ENCODE results near the gene HSPA14.
"Not testable (repeated sequence)": the region's sequence is repeated elsewhere in the genome, so short reads cannot be mapped to it uniquely, and the experiment has no call there.

The HSPA14 gene

GRCh38 chr10:14837757-14838581, at the start of gene HSPA14, which contains the start of the genes CDNF and MSANTD7:
Gene HSPA14, plus strand, starts transcription at chr10:14838306. Its CDS starts 97 bp downstream, at chr10:14838403.
Gene CDNF, minus strand, starts transcription at chr10:14838037. Its CDS starts 91 bp downstream, at chr10:14837946.
Gene MSANTD7, plus strand, starts transcription at chr10:14838306. Its CDS starts 3,979 bp downstream, at chr10:14842285.
- DNase-seq: peak; percentile 99

DNA sequence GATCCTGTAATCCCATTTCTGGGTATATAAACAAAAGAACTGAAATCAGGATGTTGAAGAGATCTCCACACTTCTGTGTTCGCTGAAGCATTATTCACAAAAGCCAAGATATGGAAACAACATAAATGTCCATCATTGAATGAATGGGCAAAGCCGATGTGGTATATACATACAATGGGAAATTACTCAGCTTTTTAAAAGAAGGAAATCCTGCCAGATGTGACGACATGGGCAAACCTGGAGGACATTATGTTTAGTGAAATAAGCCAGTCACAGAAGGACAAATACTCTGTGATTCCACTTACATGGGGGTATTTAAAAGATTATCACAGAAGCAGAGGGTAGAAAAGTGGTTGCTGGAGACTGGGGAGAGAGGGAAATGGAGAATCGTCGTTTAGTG, 39.5 kb upstream of the HSPA14 start:
- DNase-seq: no peak

DNA sequence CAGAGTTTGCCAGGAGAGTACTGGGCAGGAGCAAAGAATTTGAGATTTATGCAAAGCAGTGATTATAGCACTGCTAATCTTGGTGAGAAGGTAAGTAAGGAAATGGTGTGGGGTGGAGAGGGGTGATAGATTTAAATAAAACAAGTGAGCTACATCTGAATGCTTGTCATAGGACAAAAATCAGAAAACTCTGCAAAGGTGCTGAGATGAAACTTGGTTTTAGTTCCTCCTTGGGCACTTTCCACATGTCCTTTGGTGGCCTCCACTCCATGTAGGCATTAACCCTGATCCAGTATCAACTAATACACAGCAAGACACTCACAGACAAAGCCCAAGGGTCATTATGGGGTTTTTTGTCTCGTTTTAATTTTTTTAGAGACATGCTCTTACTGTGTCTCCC, 37.7 kb upstream of the HSPA14 start:
- DNase-seq: no peak

GRCh38 chr10:14801723-14802122, 36.4 kb upstream of the HSPA14 start:
- no peak for DNase-seq

DNA sequence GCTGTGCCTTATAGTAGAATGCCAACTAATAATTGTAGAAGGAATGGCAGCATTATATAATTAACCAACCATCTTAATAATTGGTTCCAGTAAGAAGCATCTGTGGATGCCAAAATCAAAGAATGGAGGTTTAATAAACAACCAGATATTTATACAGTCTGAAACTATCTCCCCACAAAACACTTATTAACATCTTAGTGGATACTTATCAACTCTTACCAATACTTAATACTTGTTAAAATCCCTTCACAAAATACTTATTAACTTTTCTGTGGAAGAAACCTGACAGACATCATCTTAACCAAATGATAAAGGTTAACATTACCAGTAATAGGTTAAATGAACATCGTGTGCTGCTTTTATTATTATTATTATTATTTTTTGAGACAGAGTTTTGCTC, 34.3 kb upstream of the HSPA14 start:
- DNase-seq: no peak

DNA sequence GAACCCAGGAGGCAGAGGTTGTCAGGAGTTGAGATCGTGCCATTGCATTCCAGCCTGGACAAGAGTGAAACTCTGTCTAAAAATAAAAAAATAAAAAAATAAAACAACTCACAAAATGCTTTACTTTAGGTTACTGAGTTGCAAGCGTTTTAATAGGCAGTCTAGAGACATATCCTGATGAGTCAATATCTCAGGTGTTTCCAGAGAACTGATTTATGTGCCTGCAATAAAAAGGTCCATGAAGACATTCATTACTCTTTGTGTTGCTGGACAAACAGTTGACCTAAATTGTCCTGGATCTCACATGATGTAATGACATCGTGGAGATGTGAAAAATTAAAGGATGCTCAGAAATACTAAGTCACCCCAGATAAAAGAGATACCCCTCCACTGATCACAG, 31.8 kb upstream of the HSPA14 start:
- DNase-seq: no peak

DNA sequence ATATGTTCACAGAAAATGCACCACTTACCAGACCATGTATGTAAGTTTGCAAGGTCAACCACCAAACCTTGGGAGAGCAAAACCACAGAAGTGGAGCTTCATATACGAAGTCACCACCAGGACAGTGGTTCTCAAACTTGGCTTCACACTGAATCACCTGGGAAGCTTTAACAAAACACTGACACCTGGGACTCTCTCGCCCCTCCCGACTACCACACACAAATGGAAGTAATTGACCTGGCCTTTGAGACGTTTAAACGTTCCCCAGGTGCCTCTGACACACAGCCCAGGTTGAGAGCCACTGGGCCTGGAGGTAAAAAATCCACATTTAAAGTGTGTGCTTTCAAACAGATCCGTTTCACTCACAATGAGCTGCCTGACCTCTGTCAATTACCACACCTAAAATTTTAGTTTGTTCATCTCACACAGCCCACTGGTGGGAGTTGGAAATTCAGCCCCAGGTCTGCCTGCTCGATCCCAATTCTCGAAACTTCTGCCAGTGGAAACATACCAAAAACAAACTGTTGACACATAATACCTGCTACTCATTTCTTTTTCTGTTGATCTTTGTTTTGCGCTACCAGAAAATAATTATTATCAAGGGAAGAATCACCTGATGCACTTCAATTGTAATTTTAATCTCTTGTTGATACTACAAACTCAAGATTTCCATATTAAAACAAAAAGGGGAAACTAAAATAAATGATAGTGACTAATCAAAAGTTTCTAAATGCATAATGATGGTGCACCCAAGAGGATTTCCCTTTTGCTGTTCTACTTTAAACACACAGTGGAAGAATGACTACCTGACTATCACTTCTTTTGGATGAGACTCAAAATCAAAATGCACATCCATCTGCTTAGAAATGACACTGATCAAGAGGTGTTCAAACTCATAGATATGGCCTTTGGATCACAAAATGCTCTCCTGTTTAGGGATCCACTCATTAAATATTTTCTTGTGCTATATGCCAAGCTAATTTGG, 26.8 kb upstream of the HSPA14 start:
- no peak for DNase-seq

- no peak for DNase-seq
Measured at GRCh38 chr10:14812271-14812670, 25.8 kb upstream of the HSPA14 start.

GRCh38 chr10:14815681-14816080, 22.4 kb upstream of the HSPA14 start:
- DNase-seq: no peak

DNA sequence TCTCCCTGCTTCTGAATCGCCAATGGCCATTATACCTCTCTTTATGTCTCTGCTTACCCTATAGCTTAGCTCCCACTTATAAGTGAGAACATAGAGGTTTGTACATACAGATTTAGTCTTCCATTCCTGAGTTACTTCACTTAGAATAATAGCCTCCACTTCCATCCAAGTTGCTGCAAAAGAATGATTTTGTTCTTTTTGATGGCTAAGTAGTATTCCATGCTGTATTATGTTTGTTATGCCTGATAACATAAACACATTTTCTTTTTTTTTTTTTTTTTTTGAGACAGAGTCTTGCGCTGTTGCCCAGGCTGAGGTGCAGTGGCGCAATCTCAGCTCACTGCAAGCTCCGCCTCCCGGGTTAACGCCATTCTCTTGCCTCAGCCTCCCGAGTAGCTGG, 21.4 kb upstream of the HSPA14 start:
- DNase-seq: not testable (repeated sequence)

GRCh38 chr10:14820010-14820774, 17.9 kb upstream of the HSPA14 start:
- DNase-seq: no peak

GRCh38 chr10:14820775-14821154, 17.3 kb upstream of the HSPA14 start:
- DNase-seq: no peak

DNA sequence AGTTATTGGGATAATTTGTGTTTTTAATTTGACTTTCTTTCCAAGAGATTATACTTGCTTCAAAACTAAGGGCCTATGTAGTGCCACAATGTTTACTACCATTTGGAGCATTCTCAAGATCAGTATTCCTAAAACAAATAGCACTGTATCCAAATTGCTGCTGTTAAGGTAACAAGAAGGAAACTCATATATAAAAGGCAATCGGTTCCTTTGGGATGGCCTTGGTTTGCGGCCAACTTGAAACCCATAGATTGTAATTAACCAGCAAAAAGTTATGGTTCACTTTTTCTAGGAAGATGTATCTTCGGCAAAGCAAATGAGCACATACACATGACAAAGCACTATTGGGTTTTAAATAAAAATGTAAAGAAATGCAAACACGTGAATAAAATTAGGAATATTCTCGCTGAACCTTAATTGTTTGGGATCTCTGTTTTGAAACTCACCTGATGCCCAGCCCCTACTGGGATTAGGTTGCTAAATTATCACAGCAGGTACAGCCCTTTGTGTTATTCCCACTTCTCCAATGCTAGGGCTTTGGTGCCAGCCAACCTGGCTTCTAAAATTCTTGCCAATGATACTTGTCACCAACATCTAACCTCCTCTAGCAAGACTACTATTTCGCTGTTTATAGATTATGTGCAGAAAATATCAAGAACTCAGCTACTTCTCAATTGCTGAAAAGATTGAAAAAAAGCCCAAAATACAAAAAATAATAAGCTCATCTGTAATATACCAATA, 16.3 kb upstream of the HSPA14 start:
- no peak for DNase-seq

GRCh38 chr10:14822879-14823755, 15.0 kb upstream of the HSPA14 start:
- DNase-seq: peak; percentile 10 to 28

GRCh38 chr10:14823966-14824365, 14.1 kb upstream of the HSPA14 start:
- no peak for DNase-seq

DNA sequence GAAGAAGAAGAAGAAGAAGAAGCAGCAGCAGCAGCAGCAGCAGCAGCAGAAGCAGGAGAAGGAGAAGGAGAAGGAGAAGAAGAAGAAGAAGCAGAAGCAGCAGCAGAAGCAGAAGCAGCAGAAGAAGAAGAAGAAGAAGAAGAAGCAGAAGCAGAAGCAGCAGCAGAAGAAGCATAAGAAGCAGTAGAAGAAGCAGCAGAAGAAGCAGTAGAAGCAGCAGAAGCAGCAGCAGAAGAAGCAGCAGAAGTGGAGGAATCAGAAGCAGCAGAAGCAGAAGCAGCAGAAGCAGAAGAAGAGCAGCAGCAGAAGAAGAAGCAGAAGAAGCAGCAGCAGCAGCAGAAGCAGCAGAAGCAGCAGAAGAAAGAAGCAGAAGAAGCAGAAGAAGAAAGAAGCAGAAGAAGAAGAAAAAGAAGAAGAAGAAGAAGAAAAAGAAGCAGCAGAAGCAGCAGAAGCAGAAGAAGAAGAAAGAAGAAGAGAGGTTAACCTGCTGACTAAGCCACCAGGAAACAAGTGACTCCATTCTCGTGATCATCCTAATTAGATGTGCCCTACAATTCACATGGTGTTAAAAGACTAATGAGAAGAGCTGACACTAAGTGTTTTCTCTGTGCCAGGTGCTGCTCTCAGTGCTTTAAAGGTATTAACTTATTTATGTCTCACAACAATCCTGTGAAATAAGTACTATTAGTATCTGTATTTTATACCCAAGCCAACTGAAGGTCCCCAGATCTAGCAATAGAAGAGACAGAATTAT, 11.9 kb upstream of the HSPA14 start:
- no peak for DNase-seq

- DNase-seq: no peak
Measured at GRCh38 chr10:14833106-14833505, 5.0 kb upstream of the HSPA14 start.

- DNase-seq: no peak
Measured at GRCh38 chr10:14836208-14836607, 1.9 kb upstream of the HSPA14 start.

- DNase-seq: no peak
Measured at GRCh38 chr10:14837003-14837756, 926 bp upstream of the HSPA14 start.
